NK-92 (cell line): Measurements from ENCODE around the gene SPIB.
A peak's percentile ranks its signal among the peaks of the same experiment; 100 is the strongest.
"Not testable (repeated sequence)": the region's sequence is repeated elsewhere in the genome, so short reads cannot be mapped to it uniquely, and the experiment has no call there.

Experiments used
- DNase-seq: peaks from one replicate; lab custom pipeline; 2025; ENCODE audit not compliant: unreplicated experiment; lab: John Stamatoyannopoulos, UW

Gene SPIB

GRCh38 chr19:50465986-50466705 is 47.4 kb downstream of the SPIB start:
- DNase-seq = no peak

- no peak for DNase-seq
Observed at GRCh38 chr19:50466706-50467039, 47.9 kb downstream of the SPIB start.

DNA sequence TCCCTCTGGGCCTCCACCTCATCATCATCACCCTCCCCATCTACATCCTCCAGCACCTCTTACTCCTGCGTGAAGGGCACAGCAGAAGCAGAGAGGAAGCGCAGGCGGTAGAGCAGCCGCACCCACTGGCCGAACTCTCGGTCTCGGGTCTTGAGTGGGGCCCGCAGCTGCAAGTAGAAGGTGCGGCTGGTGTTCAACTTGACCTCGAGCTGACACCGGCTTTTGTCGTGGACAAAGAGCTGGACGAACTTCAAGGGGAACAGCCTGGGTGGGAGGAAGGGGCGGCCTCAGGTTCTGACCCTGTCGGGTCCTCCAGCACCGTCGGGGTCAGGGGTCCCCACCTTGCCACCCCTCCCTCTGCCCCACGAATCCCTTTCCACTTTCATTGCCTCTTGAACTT is 48.8 kb downstream of the SPIB start:
- no peak for DNase-seq

GRCh38 chr19:50468818-50469217 is 50.1 kb downstream of the SPIB start:
- DNase-seq = no peak

- DNase-seq = not testable (repeated sequence)
Observed at GRCh38 chr19:50473336-50473735, 54.6 kb downstream of the SPIB start.

- no peak for DNase-seq
Observed at GRCh38 chr19:50475101-50475568, 56.4 kb downstream of the SPIB start.

- no peak for DNase-seq
Observed at GRCh38 chr19:50475736-50476223, 57.0 kb downstream of the SPIB start.

GRCh38 chr19:50476224-50476906 is 57.6 kb downstream of the SPIB start, which contains the start of the genes EMC10 and GARIN5A:
Gene EMC10, plus strand, starts transcription at chr19:50476507. Its CDS starts 38 bp downstream, at chr19:50476545.
Gene GARIN5A, minus strand, starts transcription at chr19:50476848. Its CDS starts 460 bp downstream, at chr19:50476388.
- peak; percentile 33 for DNase-seq

GRCh38 chr19:50476907-50477238 is 58.1 kb downstream of the SPIB start:
- DNase-seq = no peak

GRCh38 chr19:50477751-50478515 is 59.2 kb downstream of the SPIB start:
- DNase-seq = no peak

DNA sequence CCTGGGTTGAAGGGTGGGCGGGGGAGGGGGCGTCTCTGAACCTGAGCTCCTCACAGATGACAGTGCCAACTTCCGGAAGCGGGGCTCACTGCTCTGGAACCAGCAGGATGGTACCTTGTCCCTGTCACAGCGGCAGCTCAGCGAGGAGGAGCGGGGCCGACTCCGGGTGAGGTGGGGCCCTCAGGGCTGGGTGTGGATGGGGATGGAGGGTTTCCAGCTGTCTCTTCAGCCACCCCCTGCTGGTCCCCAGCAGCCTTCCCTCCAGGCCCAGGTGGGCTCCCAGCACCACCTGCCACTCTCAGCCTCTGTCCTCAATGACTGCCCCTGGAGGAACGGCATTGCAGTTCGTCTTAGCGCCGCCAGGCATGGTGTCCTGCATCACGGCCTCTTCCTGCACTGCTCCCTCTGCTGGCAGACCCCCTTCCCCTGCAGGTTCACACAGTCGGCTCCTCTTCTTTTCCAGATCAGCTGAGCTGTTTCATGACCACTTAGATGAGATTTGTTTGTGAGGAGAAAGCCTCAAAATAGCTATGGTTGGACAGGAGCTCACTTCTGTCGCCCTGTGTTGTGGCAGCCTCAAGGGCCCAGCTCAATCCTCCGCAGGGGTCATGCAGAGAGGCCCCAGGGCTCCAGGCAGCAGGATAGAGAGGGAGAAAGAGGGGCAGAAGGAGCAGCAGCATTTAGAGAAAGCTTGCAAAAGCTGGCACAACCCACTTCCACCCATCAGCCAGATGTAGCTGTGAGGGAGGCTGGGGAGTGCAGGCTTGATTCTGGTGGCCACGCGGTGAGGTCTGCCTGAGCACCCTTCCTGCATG is 60.4 kb downstream of the SPIB start:
- DNase-seq = no peak

DNA sequence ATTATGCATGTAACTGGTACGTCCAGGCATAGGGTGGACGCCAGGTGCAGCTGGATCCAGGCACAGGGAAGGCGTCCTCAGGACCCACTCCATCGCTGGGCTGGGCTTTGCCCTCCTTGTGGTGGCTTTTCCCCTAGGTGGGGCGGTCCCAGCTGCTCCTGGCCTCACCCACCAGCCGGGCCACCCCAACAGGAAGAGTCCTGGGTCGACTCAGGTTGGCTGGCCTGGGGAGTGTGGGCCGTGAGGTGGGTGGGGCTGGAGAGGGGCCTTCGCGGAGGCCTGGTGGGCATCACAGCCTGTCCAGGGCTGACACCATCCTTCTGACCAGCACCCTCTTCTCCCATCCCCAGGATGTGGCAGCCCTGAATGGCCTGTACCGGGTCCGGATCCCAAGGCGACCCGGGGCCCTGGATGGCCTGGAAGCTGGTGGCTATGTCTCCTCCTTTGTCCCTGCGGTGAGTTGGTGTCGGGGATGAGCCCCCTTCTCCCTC is 61.1 kb downstream of the SPIB start:
- DNase-seq = no peak

DNA sequence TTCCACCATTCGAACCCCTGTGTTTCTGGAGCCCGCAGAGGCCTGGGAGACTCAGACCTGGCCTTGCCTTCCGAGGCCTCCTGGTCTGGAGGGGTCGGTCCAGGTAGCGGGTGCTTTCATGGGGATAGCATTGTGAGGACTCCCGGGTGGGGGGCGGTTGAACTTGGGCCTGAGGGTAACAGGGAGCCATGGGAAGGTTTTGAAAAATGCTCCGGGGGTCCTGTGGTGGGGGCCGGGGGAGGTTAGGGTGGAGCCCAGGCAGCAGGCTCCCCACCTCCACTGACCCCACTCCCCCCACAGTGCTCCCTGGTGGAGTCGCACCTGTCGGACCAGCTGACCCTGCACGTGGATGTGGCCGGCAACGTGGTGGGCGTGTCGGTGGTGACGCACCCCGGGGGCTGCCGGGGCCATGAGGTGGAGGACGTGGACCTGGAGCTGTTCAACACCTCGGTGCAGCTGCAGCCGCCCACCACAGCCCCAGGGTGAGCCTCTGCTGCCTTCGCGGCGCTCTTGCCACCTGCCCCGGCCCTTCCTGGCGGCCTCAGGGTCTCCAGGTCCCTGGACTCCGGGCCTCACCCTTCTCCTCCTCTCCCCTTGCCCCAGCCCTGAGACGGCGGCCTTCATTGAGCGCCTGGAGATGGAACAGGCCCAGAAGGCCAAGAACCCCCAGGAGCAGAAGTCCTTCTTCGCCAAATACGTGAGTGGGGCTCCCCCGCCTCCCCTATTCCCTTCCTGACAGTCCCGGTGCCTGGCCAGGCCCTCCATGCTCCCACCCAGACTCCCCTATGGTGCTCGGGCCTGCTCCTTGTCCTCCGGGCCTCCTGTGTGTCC is 61.8 kb downstream of the SPIB start:
- no peak for DNase-seq
